ENCODE results near the gene MINDY4.
"Not testable (repeated sequence)": the region's sequence is repeated elsewhere in the genome, so short reads cannot be mapped to it uniquely, and the experiment has no call there.

MINDY4 gene

GRCh38 chr7:30800785-30801252, 29.6 kb downstream of the MINDY4 start:
- DNase-seq (ENCODE audit: low read depth in 2 of 2, low spot score in 1 of 2), result no peak

- no peak for DNase-seq (ENCODE audit: low read depth in 2 of 2, low spot score in 1 of 2)
These were observed 31.6 kb downstream of the MINDY4 start for GRCh38 chr7:30802812-30803211.

- no peak for DNase-seq (ENCODE audit: low read depth in 2 of 2, low spot score in 1 of 2)
These were observed 33.0 kb downstream of the MINDY4 start for GRCh38 chr7:30804078-30804661.

DNA sequence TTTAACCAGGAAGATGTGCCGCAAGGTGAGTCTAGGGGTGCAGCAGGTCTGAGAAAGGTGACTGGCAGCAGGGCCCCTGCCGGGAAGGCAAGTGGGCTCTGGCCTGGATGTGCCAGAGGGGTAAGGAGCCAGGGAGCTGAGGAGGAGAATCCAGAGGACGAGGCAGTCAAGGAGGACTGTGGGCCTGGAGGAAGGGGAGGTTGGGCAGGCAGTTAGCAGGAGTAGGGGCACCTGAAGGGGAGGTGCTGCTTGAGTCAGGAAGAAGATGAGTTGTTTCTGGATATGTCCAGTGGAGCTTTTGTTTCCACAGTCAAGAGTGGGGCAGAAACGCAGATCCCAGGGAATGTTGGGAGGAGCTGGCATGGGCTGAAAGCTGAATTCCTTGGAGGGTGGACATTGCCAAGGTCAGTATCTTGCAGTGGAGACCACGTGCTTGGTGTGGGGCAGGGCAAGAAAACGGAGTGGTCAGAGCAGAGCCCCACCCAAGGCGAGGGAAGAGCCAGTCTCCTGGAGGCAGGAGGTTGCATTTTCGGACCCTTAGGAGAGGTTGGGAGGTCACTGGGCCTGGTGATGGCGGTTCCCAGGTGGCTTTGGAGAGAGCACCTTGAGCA, 34.0 kb downstream of the MINDY4 start:
- no peak for DNase-seq (ENCODE audit: low read depth in 2 of 2, low spot score in 1 of 2)

GRCh38 chr7:30805931-30806330, 34.7 kb downstream of the MINDY4 start:
- no peak for DNase-seq (ENCODE audit: low read depth in 2 of 2, low spot score in 1 of 2)

DNA sequence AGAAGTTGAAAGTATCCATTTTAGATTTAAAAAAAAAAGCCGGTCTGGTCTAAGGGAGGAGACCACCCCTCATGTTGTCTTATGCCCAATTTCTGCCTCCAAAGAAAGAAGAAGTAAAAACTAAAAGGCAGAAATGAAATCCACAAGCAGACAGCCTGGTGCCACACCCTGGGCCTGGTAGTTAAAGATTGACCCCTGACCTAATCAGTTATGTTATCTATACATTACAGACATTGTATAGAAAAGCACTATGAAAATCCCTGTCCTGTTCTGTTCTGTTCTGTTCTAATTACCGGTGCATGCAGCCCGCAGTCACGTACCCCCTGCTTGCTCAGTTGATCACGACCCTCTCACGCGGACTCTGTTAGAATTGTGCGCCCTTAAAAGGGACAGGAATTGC, 36.3 kb downstream of the MINDY4 start:
- not testable (repeated sequence) for DNase-seq (ENCODE audit: low read depth in 2 of 2, low spot score in 1 of 2)

GRCh38 chr7:30807941-30808340, 36.7 kb downstream of the MINDY4 start:
- DNase-seq (ENCODE audit: low read depth in 2 of 2, low spot score in 1 of 2), result not testable (repeated sequence)

DNA sequence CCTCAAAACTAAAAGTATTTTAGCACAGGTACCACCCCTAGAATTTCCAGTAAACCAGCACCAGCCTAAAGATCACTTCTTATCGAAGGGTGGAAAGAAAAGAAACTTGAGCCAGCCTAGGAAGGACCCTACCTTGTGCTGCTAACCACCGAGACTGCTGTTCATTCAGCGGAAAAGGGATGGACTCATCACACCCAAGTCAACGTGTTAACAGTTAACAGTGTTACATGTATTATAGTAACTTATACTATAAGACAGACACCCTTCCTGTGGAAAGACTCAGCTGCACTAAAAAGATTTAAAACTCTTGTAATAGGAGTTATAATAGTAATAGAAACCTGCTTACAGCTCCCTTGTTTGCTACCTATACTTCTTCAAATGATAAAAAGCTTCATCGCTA, 39.8 kb downstream of the MINDY4 start:
- DNase-seq (ENCODE audit: low read depth in 2 of 2, low spot score in 1 of 2), result no peak

DNA sequence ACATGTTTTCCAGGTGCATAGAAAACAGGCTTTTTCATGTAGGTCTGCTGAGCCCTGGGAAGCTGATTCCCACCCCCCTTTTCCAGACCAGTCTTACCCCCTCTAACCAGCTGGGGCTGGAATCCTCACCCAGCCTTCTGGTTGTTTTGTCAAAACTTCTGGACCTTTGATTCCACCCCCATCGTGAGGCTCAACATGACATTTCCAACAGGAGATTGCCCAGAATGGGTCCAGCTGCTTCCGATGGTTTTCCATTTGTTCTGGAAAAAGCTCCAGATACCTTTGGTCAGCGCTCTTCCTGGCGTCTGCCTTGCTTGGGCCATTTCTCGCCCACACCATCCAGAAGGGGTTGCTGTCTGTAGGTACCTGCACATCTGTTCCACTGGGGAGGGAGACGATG, 41.5 kb downstream of the MINDY4 start:
- no peak for DNase-seq (ENCODE audit: low read depth in 2 of 2, low spot score in 1 of 2)

GRCh38 chr7:30813466-30813865, 42.2 kb downstream of the MINDY4 start:
- DNase-seq (ENCODE audit: low read depth in 2 of 2, low spot score in 1 of 2), result no peak

DNA sequence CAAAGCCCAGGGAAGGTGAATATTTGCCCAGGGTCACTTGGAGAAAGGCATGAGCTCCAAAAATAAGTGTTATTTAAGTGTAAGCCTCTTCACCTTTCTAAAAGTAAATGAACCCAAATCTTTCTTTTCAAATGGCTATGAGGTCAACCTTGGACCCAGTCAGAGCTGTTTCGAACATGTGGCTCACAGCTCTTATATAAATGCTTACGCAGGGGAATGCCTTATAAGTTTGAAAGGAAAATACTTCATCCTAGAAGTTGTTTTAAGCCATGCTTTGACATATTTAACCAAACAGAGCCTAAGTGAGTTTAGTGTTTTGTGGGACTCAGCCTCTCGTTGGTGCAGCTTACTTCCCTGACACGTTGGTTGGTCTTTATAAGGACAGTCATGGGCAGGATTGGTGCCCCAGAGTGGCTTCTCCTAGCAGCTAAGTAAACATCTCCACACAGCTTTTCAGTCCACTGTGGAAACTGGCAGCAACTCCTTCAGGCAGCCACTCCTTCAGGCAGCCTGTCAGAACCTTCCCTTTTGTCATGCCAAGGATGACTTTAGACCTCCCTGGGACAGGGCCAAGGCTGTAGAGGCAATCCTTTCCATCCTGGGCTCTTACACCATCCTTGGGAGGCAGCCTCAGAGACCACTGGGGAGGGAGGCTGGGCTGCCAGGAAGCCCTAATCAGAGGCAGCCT, 43.6 kb downstream of the MINDY4 start:
- DNase-seq (ENCODE audit: low read depth in 2 of 2, low spot score in 1 of 2), result no peak

DNA sequence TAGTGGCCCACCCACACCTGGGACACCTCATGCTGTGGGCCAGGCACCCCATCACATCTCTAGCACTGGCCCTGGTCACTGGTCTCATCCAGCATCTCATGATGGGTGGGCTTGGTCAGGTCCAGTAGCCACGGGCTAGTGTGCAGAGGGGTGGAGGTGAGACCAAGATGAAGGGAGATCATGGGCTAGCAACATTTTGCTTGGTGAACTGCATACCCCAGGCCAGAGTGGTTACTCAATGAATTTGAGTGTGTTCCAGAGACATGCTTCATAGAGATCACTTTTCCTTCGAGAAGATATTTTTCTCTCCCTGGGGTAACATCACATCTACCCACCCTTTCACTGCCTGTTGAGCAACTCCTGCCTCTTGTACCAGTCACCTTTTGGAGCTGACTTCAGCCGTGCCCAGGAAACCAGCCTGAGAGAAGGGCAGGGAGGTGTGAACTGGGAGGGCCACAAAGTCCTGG, 44.2 kb downstream of the MINDY4 start:
- no peak for DNase-seq (ENCODE audit: low read depth in 2 of 2, low spot score in 1 of 2)

GRCh38 chr7:30815951-30816644, 44.9 kb downstream of the MINDY4 start:
- no peak for DNase-seq (ENCODE audit: low read depth in 2 of 2, low spot score in 1 of 2)

- no peak for DNase-seq (ENCODE audit: low read depth in 2 of 2, low spot score in 1 of 2)
These were observed 45.6 kb downstream of the MINDY4 start for GRCh38 chr7:30816645-30817370.

- no peak for DNase-seq (ENCODE audit: low read depth in 2 of 2, low spot score in 1 of 2)
These were observed 46.2 kb downstream of the MINDY4 start for GRCh38 chr7:30817371-30817767.

DNA sequence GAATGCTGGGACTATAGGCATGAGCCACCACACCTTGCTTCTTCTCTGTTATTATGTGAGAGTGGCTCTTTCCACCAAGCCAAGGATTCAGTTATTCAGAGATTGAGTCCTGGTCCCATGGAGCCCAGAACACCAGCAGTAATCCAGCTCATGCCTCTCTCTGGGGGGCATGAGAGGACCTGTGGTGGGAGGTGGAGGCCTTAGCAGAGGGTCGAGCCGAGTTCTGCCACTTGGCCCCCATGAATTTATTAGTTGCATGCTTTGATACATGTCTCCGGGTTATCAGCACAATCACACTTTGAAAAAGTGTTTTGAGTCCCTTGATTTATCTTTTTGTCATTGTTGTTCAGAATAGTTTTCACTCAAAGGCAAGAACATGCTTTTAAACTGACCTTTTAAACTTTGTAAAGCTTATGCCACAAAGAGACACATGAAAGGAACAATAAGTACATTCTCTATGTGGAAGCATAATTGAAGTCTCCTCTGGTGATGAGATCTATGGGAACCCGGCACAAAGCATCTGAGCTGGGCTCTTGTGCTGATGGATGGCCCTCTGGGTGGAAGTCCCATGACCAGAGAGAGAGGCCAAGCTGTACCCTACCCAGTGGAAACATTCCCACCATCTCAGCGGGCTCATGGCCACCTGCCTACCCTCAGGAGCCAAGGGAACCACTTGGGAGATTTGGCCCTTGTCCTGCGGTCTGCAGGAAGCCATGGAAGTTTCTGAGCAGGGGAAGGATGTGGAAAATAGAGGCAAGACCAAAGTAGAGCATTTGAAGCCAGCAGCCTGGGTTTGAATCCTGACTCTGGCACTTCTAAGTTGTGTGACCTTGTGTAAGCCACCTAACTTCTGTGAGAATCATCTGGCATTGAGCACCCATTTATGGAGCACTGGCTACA, 53.9 kb downstream of the MINDY4 start:
- no peak for DNase-seq (ENCODE audit: low read depth in 2 of 2, low spot score in 1 of 2)

GRCh38 chr7:30826181-30826580, 55.0 kb downstream of the MINDY4 start:
- no peak for DNase-seq (ENCODE audit: low read depth in 2 of 2, low spot score in 1 of 2)

DNA sequence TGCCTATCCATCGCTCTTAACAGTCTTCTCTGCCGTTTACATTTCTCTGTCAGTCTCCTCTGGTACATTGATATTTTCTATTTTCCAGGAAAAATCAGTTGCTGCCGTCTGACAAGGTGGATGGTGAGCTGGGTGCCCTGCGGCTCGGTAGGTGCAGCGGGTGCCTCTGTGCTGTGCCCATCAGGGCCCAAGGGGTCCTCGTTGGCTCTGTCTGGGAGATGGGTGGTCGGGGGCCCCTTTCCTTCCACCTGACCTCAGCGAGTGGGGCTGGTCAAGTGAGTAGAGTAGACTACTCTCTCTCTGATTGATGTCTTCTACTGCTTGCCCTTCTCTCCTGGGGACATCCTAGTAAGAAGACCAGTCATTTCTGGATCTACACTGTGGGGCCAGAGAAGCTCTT, 57.4 kb downstream of the MINDY4 start:
- no peak for DNase-seq (ENCODE audit: low read depth in 2 of 2, low spot score in 1 of 2)

DNA sequence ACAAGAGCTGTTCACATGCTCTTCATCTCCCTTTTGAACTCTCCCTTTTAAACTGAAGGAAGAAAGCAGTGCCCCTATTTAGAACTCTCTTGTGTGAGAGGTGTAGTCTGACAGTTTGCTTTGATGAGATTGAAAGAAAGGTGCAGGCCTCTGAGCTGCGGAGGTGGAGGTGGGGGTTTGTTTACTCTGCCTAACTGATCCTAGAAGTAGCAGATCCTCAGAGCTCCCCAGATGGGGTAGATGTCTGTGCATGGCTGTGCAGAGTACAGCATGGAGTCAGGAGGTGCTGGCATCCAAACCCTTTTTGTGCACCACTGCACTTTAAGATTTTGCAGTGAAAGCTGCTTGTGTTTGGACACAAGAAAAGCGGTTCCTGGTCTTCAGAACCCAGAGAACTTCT, 58.3 kb downstream of the MINDY4 start:
- DNase-seq (ENCODE audit: low read depth in 2 of 2, low spot score in 1 of 2), result no peak

DNA sequence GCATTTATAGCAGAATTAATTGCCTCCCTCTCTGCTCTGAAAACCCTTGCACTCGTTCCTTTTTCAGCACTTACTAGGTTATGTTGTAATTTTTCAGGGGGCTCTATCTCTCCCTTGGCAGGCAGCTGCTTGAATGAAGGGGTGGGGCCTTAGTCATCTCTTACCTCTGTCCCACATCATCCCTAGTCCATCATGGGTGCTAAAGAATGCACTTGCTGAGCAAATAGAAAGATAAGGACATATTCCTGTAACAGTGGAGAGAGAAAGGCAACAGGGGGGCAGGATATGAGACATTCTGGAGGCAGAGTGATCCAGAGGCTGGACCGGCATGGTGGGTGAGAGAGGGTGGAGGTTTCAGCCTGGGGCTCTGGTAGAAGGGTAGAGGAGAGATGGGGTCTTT, 60.0 kb downstream of the MINDY4 start:
- DNase-seq (ENCODE audit: low read depth in 2 of 2, low spot score in 1 of 2), result no peak
